Effector memory CD4-positive, alpha-beta T cell (primary cell): ENCODE measurements around the gene ISLR.

Source experiments
- DNase-seq, 3 donors: peaks; one replicate each; pipeline ENCODE4 v3.0.0-alpha.2; 2020
- H3K27ac ChIP-seq: 2 replicates; pipeline ENCODE4 v1.7.0; 2013; ENCODE audit warnings: mild to moderate bottlenecking, low read length, moderate library complexity; ENCODE audit not compliant: insufficient read depth, poor library complexity, severe bottlenecking
- H3K27me3 ChIP-seq: replicated peaks from 2 replicates; pipeline ENCODE4 v1.7.0; 2013; ENCODE audit warnings: mild to moderate bottlenecking, low read length; ENCODE audit not compliant: insufficient read depth, control insufficient read depth, poor library complexity, severe bottlenecking
- H3K36me3 ChIP-seq: 2 replicates; pipeline ENCODE4 v1.7.0; 2013; ENCODE audit warnings: mild to moderate bottlenecking, low read length, moderate library complexity; ENCODE audit not compliant: control insufficient read depth, insufficient read depth
- H3K4me1 ChIP-seq: 2 replicates; pipeline ENCODE4 v1.7.0; 2013; ENCODE audit warnings: low read length, mild to moderate bottlenecking; ENCODE audit not compliant: control insufficient read depth, insufficient read depth, poor library complexity, severe bottlenecking
- H3K4me3 ChIP-seq: 2 replicates; pipeline ENCODE4 v1.7.0; 2013; ENCODE audit warnings: low read length, low read depth, mild to moderate bottlenecking; ENCODE audit not compliant: insufficient read depth, poor library complexity, severe bottlenecking
- H3K9me3 ChIP-seq: 2 replicates; pipeline ENCODE4 v1.7.0; 2013; ENCODE audit warnings: mild to moderate bottlenecking, low read length, moderate library complexity; ENCODE audit not compliant: control insufficient read depth

The ISLR gene

GRCh38 chr15:74130849-74131627 is 42.5 kb upstream of the ISLR start:
- no peaks in the 10 kb centered on the region for H3K36me3 ChIP-seq
- peaks cover 41% of the 10 kb centered on the region for H3K27me3 ChIP-seq
- DNase-seq = no peak
- peaks cover 28% of the 10 kb centered on the region for H3K4me1 ChIP-seq
- no peak overlapping the region for H3K4me3 ChIP-seq
- H3K9me3 ChIP-seq = no peaks in the 10 kb centered on the region
- H3K27ac ChIP-seq = no peak overlapping the region

- no peaks in the 10 kb centered on the region for H3K9me3 ChIP-seq
- no peak for DNase-seq
- no peak overlapping the region for H3K27ac ChIP-seq
- no peak overlapping the region for H3K4me3 ChIP-seq
- peaks cover 32% of the 10 kb centered on the region for H3K4me1 ChIP-seq
- no peaks in the 10 kb centered on the region for H3K36me3 ChIP-seq
- peaks cover 46% of the 10 kb centered on the region for H3K27me3 ChIP-seq
These were observed 41.7 kb upstream of the ISLR start for GRCh38 chr15:74131628-74132413.

- Histone ChIP-seq H3K4me1 (peaks cover 30% of the 10 kb centered on the region), H3K27ac (no peak overlapping the region), H3K9me3 (no peaks in the 10 kb centered on the region), H3K4me3 (no peak overlapping the region), H3K27me3 (peaks cover 46% of the 10 kb centered on the region), H3K36me3 (no peaks in the 10 kb centered on the region)
- DNase-seq = no peak
These were observed 40.5 kb upstream of the ISLR start for GRCh38 chr15:74132681-74133651.

GRCh38 chr15:74133694-74134386 is 39.7 kb upstream of the ISLR start:
- Histone ChIP-seq H3K9me3 (no peaks in the 10 kb centered on the region), H3K27me3 (peaks cover 41% of the 10 kb centered on the region), H3K4me1 (peaks cover 22% of the 10 kb centered on the region), H3K36me3 (no peaks in the 10 kb centered on the region), H3K27ac (no peak overlapping the region), H3K4me3 (no peak overlapping the region)
- no peak for DNase-seq

GRCh38 chr15:74134387-74135027 is 39.0 kb upstream of the ISLR start:
- H3K27ac ChIP-seq = no peak overlapping the region
- DNase-seq = no peak
- no peaks in the 10 kb centered on the region for H3K36me3 ChIP-seq
- no peaks in the 10 kb centered on the region for H3K9me3 ChIP-seq
- H3K27me3 ChIP-seq = peaks cover 34% of the 10 kb centered on the region
- peaks cover 15% of the 10 kb centered on the region for H3K4me1 ChIP-seq
- no peak overlapping the region for H3K4me3 ChIP-seq

- peaks cover 31% of the 10 kb centered on the region for H3K27me3 ChIP-seq
These were observed 38.4 kb upstream of the ISLR start for GRCh38 chr15:74135041-74135565.

GRCh38 chr15:74136540-74136813 is 37.0 kb upstream of the ISLR start:
- no peak for DNase-seq
- peaks cover 22% of the 10 kb centered on the region for H3K27me3 ChIP-seq
- H3K36me3 ChIP-seq = no peaks in the 10 kb centered on the region
- H3K27ac ChIP-seq = no peak overlapping the region
- H3K4me1 ChIP-seq = peaks cover 12% of the 10 kb centered on the region
- H3K9me3 ChIP-seq = no peaks in the 10 kb centered on the region
- no peak overlapping the region for H3K4me3 ChIP-seq

More at GRCh38 chr15:74135041-74135565, 38.4 kb upstream of the ISLR start:
- Histone ChIP-seq H3K4me3 (no peak overlapping the region), H3K9me3 (no peaks in the 10 kb centered on the region), H3K27ac (no peak overlapping the region), H3K4me1 (peaks cover 12% of the 10 kb centered on the region), H3K36me3 (no peaks in the 10 kb centered on the region)
- DNase-seq = no peak

- peaks cover 12% of the 10 kb centered on the region for H3K4me1 ChIP-seq
- H3K27ac ChIP-seq = no peak overlapping the region
- no peaks in the 10 kb centered on the region for H3K36me3 ChIP-seq
- DNase-seq = no peak
- peaks cover 22% of the 10 kb centered on the region for H3K27me3 ChIP-seq
- no peak overlapping the region for H3K4me3 ChIP-seq
- no peaks in the 10 kb centered on the region for H3K9me3 ChIP-seq
These were observed 36.5 kb upstream of the ISLR start for GRCh38 chr15:74136814-74137536.
